Liver (tissue), 9 donors: ENCODE data around the gene SVEP1. TPM values are rescaled to one million over a fixed set of nuclear protein-coding genes. Genes with fewer than 3 reads are reported as not detected.
A peak's percentile ranks its signal among the peaks of the same experiment; 100 is the strongest.

ENCODE experiments used
- DNase-seq: peaks from one replicate; pipeline ENCODE4 v3.0.0-alpha.2; 2017; ENCODE audit warnings: low spot score
- H3K27ac ChIP-seq, 2 donors: one replicate each; pipeline ENCODE4 v1.7.0; 2013; ENCODE audit warnings: inconsistent platforms in 2 of 2, low read length in 2 of 2, control low read depth in 1 of 2, low read depth in 1 of 2, mild to moderate bottlenecking in 1 of 2
- H3K27me3 ChIP-seq, 4 donors: one replicate each; pipeline versions ENCODE4 v1.6.1 to v1.7.0; 2013; ENCODE audit warnings: low read length in 3 of 4, inconsistent platforms in 1 of 4, mild to moderate bottlenecking in 1 of 4, moderate library complexity in 1 of 4; ENCODE audit not compliant: control insufficient read depth in 4 of 4, insufficient read depth in 4 of 4
- H3K36me3 ChIP-seq, 4 donors: one replicate each; pipeline versions ENCODE4 v1.6.1 to v1.7.0; 2013; ENCODE audit warnings: low read length in 3 of 4, mild to moderate bottlenecking in 3 of 4, low read depth in 1 of 4, moderate library complexity in 1 of 4; ENCODE audit not compliant: control insufficient read depth in 4 of 4, insufficient read depth in 3 of 4
- H3K4me1 ChIP-seq, 4 donors: one replicate each; pipeline versions ENCODE4 v1.6.1 to v1.7.0; 2013; ENCODE audit warnings: low read length in 3 of 4, mild to moderate bottlenecking in 3 of 4, moderate library complexity in 1 of 4; ENCODE audit not compliant: control insufficient read depth in 4 of 4, insufficient read depth in 4 of 4
- H3K4me3 ChIP-seq, 3 donors: one replicate each; pipeline versions ENCODE4 v1.6.1 to v1.7.0; 2013; ENCODE audit warnings: low read length in 3 of 3, control low read depth in 1 of 3, low read depth in 1 of 3, mild to moderate bottlenecking in 1 of 3
- H3K9ac ChIP-seq, 2 donors: one replicate each; pipeline ENCODE4 v1.7.0; 2013; ENCODE audit warnings: low read length in 2 of 2, mild to moderate bottlenecking in 2 of 2, moderate library complexity in 2 of 2, control low read depth in 1 of 2, low read depth in 1 of 2
- H3K9me3 ChIP-seq, 4 donors: one replicate each; pipeline versions ENCODE4 v1.6.1 to v1.7.0; 2013; ENCODE audit warnings: low read length in 3 of 4; ENCODE audit not compliant: control insufficient read depth in 4 of 4
- FOXA1 ChIP-seq: IDR thresholded peaks from 2 replicates; pipeline ENCODE4 v1.6.1; 2016; ENCODE audit warnings: antibody characterized with exemption
- GABPA ChIP-seq, 2 donors: IDR thresholded peaks in 1 of 2; conservative IDR thresholded peaks in 1 of 2; 2 replicates each; pipeline ENCODE4 v1.6.1; 2016; ENCODE audit warnings: antibody characterized with exemption in 2 of 2, mild to moderate bottlenecking in 1 of 2, moderate library complexity in 1 of 2
- HNF4A ChIP-seq, 2 donors: conservative IDR thresholded peaks; 2 replicates each; pipeline ENCODE4 v1.6.1; 2016; ENCODE audit warnings: antibody characterized with exemption in 2 of 2, mild to moderate bottlenecking in 2 of 2
- JUND ChIP-seq, 2 donors: IDR thresholded peaks; 2 replicates each; pipeline ENCODE4 v1.6.1; 2016; ENCODE audit warnings: antibody characterized with exemption in 2 of 2
- NR2F2 ChIP-seq: IDR thresholded peaks from 2 replicates; pipeline ENCODE4 v1.6.1; 2016; ENCODE audit warnings: antibody characterized with exemption
- RAD21 ChIP-seq, 2 donors: IDR thresholded peaks; 2 replicates each; pipeline ENCODE4 v1.6.1; 2016; ENCODE audit warnings: antibody characterized with exemption in 2 of 2, mild to moderate bottlenecking in 2 of 2
- TAF1 ChIP-seq: conservative IDR thresholded peaks from 2 replicates; pipeline ENCODE4 v1.6.1; 2016; ENCODE audit warnings: antibody characterized with exemption, mild to moderate bottlenecking
- WGBS: extraction: QIAGEN DNeasy Blood & Tissue Kit; methylation state at CpG from one replicate; pipeline ENCODE4 v1.1.7; 2013; 5-methylcytosine and 5-hydroxymethylcytosine counted together
- polyA plus RNA-seq, 2 donors: library from polyadenylated mRNA; stranded (reverse) in 1 of 2; unstranded in 1 of 2; fragments of 200-250 nt in 1 of 2; fragments of >200 nt in 1 of 2; fragmentation: Nextera tagmentation in 1 of 2; extraction: Ambion mirVana in 1 of 2; gene quantifications; one replicate each; pipeline versions ENCODE4 v1.2.1 to v1.2.3, GENCODE V29; 2013 to 2015
- total RNA-seq, 2 donors: library from RNA; depleted of rRNA; stranded (reverse); fragments of >200 nt; gene quantifications; one replicate each; pipeline ENCODE4 v1.2.3, GENCODE V29; 2014
- TF ChIP-seq, protein P1 (sequence below): fragments of 150-350 bp; IDR thresholded peaks from 2 replicates; pipeline ENCODE4 v1.5.1; 2017; ENCODE audit warnings: improper control_type of control experiment, low read depth, low read length; ENCODE audit not compliant: missing input control
- TF ChIP-seq, protein P2 (sequence below): IDR thresholded peaks from 2 replicates; pipeline ENCODE4 v1.6.1; 2016; ENCODE audit warnings: antibody characterized with exemption
- TF ChIP-seq, protein P3 (sequence below): IDR thresholded peaks from 2 replicates; pipeline ENCODE4 v1.6.1; 2016; ENCODE audit warnings: antibody characterized with exemption, mild to moderate bottlenecking
- donor health status: healthy.
- donor health status: healthy.
- donor health status: healthy.
- donor health status: healthy.
- donor health status: healthy.

Gene SVEP1
- total RNA-seq = 1 to 10 TPM; 2.2 to 7.5 TPM
- 1 to 10 TPM in 1 of 2 donors, under 1 TPM in 1; 0.58 to 1.5 TPM for polyA plus RNA-seq

DNA sequence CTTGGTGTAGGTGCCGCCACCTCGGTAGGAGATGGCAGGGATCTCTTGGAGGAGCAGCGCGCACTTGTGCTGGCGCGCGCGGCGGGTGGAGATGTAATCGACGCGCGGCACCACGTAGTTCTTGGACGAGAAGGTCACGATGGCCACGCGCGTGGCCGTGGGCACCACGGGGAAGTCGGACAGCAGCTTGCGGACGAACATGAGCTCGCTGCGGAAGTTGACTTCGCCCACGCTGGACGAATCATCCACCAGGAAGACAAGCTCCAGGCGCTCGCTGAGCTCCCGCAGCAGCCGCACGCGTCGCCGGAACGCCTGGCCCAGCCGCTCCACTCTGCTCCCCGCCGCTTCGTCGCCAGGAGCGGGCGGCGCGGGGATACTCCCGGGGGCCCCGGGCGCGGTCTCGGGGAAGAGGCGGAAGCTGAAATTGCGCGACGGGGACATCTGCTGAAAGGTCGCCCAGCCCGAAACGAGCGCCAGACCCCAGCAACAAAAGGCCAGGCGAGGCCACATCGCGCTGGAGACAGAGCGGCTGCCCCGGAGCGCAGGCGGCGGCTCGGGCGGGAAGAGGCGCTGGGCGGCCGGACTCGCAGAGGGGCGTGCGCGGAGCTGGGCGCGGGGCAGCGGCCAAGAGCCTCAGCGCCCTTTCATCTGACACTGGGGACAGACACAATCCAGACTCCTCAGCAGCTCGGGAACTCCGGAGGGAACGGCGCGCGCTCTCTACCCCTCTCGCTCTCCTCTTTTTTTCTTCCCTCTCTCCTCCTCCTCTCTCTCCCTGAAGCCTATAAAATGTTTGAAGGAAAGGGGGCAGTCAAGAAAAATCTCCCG, at the start of gene SVEP1:
Gene SVEP1 (minus strand): TSS at position 708 of the 828 bp plus-strand sequence. CDS start 198 bp downstream, at position 510.
- peaks cover 0 to 6% (median 3%) of the 10 kb centered on the region in 4 donors for H3K27me3 ChIP-seq
- no peaks in the 10 kb centered on the region for H3K36me3 ChIP-seq
- no peak within 1 kb of the TSS for H3K9ac ChIP-seq
- DNase-seq = no peak
- H3K4me3 ChIP-seq = peak within 1 kb of the TSS in 2 of 3 donors; percentile 49 to 51
- TF ChIP-seq HNF4A (conservative IDR thresholded peaks at IDR 0.05) (no peak), NR2F2 (peak; percentile 10)
- TF ChIP-seq, protein P1, sequence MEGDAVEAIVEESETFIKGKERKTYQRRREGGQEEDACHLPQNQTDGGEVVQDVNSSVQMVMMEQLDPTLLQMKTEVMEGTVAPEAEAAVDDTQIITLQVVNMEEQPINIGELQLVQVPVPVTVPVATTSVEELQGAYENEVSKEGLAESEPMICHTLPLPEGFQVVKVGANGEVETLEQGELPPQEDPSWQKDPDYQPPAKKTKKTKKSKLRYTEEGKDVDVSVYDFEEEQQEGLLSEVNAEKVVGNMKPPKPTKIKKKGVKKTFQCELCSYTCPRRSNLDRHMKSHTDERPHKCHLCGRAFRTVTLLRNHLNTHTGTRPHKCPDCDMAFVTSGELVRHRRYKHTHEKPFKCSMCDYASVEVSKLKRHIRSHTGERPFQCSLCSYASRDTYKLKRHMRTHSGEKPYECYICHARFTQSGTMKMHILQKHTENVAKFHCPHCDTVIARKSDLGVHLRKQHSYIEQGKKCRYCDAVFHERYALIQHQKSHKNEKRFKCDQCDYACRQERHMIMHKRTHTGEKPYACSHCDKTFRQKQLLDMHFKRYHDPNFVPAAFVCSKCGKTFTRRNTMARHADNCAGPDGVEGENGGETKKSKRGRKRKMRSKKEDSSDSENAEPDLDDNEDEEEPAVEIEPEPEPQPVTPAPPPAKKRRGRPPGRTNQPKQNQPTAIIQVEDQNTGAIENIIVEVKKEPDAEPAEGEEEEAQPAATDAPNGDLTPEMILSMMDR = no peak
- H3K9me3 ChIP-seq = no peaks in the 10 kb centered on the region
- 3% methylated on average over 89 of the region's 89 CpGs for WGBS
- H3K4me1 ChIP-seq = peaks cover 0 to 13% (median 9%) of the 10 kb centered on the region in 4 donors
- peak within 1 kb of the TSS; percentile 43 to 53 for H3K27ac ChIP-seq

DNA sequence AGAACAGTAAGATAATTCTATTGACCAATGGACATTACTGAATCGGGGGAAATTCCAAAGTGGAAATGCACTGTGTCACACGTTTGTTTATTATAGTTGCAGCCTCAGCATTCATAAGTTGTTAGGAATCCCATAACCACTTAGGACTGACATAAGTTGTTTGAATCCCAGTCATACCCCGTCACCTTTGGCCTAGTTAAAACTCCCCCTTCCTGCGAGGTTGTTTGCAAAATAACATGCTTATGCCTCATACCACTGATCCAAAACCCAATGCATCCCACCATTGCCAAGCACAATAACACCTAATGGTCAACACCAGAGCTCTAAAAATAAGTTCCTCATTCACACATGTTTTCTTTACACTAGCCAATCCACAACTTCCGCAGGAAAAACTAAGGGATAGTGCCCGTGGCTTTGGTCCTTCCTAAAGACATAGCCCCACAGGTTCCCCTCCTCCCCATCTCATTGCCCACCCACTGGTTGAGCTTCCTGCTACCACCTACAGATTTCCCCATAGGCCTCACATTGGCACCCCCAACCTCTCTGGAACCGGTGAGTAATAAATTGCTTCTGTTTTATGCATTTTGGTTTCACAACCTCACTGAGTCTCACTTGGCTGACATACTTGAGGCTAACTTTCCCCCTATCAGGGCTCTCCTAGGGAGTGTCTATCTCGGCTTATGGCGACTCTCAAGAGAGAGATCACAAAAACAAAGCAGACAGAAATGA, 46.7 kb upstream of the SVEP1 start:
- WGBS = 75% methylated on average over 9 of the region's 9 CpGs

DNA sequence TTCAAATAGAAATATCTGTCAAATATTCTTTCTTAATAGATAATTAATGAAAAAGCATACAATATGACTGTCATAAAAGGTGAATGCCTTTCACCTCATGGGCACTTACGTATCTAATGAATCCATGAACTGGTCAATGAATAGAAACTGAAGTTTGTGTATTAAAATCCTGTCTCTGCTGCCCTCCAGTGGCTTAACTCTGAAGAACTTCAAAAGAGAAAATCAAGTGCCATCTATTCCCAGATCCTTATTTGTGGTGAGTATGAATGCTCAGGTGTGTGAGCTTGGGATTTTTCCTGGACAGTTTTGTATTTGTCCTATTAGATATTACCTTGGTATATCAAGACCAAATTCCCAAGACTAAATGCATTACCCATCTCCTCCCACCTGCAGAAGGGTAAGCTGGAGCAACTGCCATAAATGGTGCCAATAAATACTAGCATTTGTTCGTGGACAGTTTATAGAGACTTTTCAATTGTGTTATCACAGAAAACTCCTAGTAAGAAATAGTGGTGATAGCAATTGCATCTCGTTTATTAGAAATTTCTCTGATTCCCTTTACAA, 44.0 kb upstream of the SVEP1 start:
- 30% methylated on average over 3 of the region's 3 CpGs for WGBS
- Histone ChIP-seq H3K4me3 (no peak overlapping the region), H3K36me3 (no peaks in the 10 kb centered on the region), H3K9me3 (no peaks in the 10 kb centered on the region), H3K9ac (no peak overlapping the region), H3K27ac (no peak overlapping the region), H3K4me1 (no peaks in the 10 kb centered on the region), H3K27me3 (no peaks in the 10 kb centered on the region)
- DNase-seq = no peak
- no peak for TF ChIP-seq FOXA1
- TF ChIP-seq TAF1 = no peak
- TF ChIP-seq, protein P2, sequence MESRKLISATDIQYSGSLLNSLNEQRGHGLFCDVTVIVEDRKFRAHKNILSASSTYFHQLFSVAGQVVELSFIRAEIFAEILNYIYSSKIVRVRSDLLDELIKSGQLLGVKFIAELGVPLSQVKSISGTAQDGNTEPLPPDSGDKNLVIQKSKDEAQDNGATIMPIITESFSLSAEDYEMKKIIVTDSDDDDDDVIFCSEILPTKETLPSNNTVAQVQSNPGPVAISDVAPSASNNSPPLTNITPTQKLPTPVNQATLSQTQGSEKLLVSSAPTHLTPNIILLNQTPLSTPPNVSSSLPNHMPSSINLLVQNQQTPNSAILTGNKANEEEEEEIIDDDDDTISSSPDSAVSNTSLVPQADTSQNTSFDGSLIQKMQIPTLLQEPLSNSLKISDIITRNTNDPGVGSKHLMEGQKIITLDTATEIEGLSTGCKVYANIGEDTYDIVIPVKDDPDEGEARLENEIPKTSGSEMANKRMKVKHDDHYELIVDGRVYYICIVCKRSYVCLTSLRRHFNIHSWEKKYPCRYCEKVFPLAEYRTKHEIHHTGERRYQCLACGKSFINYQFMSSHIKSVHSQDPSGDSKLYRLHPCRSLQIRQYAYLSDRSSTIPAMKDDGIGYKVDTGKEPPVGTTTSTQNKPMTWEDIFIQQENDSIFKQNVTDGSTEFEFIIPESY = no peak
- TF ChIP-seq, protein P1 = peak; percentile 80
- TF ChIP-seq, protein P3, sequence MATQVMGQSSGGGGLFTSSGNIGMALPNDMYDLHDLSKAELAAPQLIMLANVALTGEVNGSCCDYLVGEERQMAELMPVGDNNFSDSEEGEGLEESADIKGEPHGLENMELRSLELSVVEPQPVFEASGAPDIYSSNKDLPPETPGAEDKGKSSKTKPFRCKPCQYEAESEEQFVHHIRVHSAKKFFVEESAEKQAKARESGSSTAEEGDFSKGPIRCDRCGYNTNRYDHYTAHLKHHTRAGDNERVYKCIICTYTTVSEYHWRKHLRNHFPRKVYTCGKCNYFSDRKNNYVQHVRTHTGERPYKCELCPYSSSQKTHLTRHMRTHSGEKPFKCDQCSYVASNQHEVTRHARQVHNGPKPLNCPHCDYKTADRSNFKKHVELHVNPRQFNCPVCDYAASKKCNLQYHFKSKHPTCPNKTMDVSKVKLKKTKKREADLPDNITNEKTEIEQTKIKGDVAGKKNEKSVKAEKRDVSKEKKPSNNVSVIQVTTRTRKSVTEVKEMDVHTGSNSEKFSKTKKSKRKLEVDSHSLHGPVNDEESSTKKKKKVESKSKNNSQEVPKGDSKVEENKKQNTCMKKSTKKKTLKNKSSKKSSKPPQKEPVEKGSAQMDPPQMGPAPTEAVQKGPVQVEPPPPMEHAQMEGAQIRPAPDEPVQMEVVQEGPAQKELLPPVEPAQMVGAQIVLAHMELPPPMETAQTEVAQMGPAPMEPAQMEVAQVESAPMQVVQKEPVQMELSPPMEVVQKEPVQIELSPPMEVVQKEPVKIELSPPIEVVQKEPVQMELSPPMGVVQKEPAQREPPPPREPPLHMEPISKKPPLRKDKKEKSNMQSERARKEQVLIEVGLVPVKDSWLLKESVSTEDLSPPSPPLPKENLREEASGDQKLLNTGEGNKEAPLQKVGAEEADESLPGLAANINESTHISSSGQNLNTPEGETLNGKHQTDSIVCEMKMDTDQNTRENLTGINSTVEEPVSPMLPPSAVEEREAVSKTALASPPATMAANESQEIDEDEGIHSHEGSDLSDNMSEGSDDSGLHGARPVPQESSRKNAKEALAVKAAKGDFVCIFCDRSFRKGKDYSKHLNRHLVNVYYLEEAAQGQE = no peak

More for the DNA sequence above, 46.7 kb upstream of the SVEP1 start:
- Histone ChIP-seq H3K9ac (no peak overlapping the region), H3K36me3 (no peaks in the 10 kb centered on the region), H3K4me3 (no peak overlapping the region), H3K27me3 (no peaks in the 10 kb centered on the region), H3K27ac (no peak overlapping the region), H3K4me1 (no peaks in the 10 kb centered on the region), H3K9me3 (no peaks in the 10 kb centered on the region)
- no peak for DNase-seq
- TF ChIP-seq RAD21 (IDR thresholded peaks at IDR 0.05) (no peak), HNF4A (conservative IDR thresholded peaks at IDR 0.05) (no peak), JUND (IDR thresholded peaks at IDR 0.05) (no peak), GABPA (IDR thresholded peaks at IDR 0.05 in 1 of 2, conservative IDR thresholded peaks at IDR 0.05 in 1 of 2) (no peak)
- TF ChIP-seq, protein P1 = no peak
